HepG2 (cell line): ENCODE data around the gene METTL2A. TPM values are rescaled to one million over a fixed set of nuclear protein-coding genes. Genes with fewer than 3 reads are reported as not detected.
A peak's percentile ranks its signal among the peaks of the same experiment; 100 is the strongest.

Experiments used
- CREB1 ChIP-seq, 2 experiments: fragments of 450-650 bp in 1 of 2; IDR thresholded peaks; 2 replicates each; pipeline ENCODE4 v1.6.1; 2016 to 2017; ENCODE audit warnings: control low read depth in 1 of 2, mild to moderate bottlenecking in 1 of 2, missing compliant biosample characterization in 1 of 2, missing genetic modification characterization in 1 of 2
- ETV5 ChIP-seq: IDR thresholded peaks from 2 replicates; pipeline ENCODE4 v1.6.1; 2018; ENCODE audit warnings: missing biosample characterization, missing genetic modification reagents, inconsistent platforms, borderline replicate concordance
- HCFC1 ChIP-seq: fragments of 150-350 bp; IDR thresholded peaks from 2 replicates; pipeline ENCODE4 v1.6.1; 2014; ENCODE audit warnings: low read depth, low read length
- IKZF4 ChIP-seq: sonication (generic); formaldehyde crosslinking; IDR thresholded peaks from 2 replicates; pipeline ENCODE4 v1.5.1; 2020; ENCODE audit warnings: borderline replicate concordance, mild to moderate bottlenecking, low read depth, missing genetic modification reagents; ENCODE audit errors: not compliant biosample characterization
- IRF1 ChIP-seq: sonication (generic); formaldehyde crosslinking; IDR thresholded peaks from 2 replicates; pipeline ENCODE4 v1.4.0; 2020; ENCODE audit warnings: low read depth, mild to moderate bottlenecking, missing genetic modification reagents
- MED8 ChIP-seq: sonication (generic); formaldehyde crosslinking; IDR thresholded peaks from 2 replicates; pipeline ENCODE4 v1.8.1; 2023; ENCODE audit warnings: mild to moderate bottlenecking, missing genetic modification reagents; ENCODE audit not compliant: insufficient replicate concordance
- MEF2D ChIP-seq: sonication (generic); formaldehyde crosslinking; IDR thresholded peaks from 2 replicates; pipeline ENCODE4 v1.5.1; 2020; ENCODE audit warnings: mild to moderate bottlenecking, missing genetic modification reagents
- MEIS1 ChIP-seq: sonication (generic); formaldehyde crosslinking; IDR thresholded peaks from 2 replicates; pipeline ENCODE4 v1.9.0; 2021; ENCODE audit warnings: mild to moderate bottlenecking, missing genetic modification reagents, moderate library complexity, borderline replicate concordance
- NFKB2 ChIP-seq: sonication (generic); formaldehyde crosslinking; IDR thresholded peaks from 2 replicates; pipeline ENCODE4 v1.4.0; 2020; ENCODE audit warnings: missing genetic modification reagents, borderline replicate concordance
- SMAD3 ChIP-seq: sonication (generic); formaldehyde crosslinking; IDR thresholded peaks from 2 replicates; pipeline ENCODE4 v1.4.0; 2020; ENCODE audit warnings: missing genetic modification reagents
- SMC3 ChIP-seq: IDR thresholded peaks from 2 replicates; pipeline ENCODE4 v1.6.1; 2011; ENCODE audit warnings: low read length, improper control_type of control experiment
- SP4 ChIP-seq: sonication (generic); formaldehyde crosslinking; IDR thresholded peaks from 2 replicates; pipeline ENCODE4 v1.8.1; 2023; ENCODE audit warnings: mild to moderate bottlenecking, missing genetic modification reagents
- SP5 ChIP-seq: IDR thresholded peaks from 2 replicates; pipeline ENCODE4 v1.6.1; 2016; ENCODE audit warnings: low read depth, borderline replicate concordance
- TBX3 ChIP-seq: fragments of 450-650 bp; IDR thresholded peaks from 2 replicates; pipeline ENCODE4 v1.6.1; 2017; ENCODE audit warnings: antibody characterized with exemption, mild to moderate bottlenecking, inconsistent platforms, borderline replicate concordance
- TEF ChIP-seq: sonication (generic); formaldehyde crosslinking; IDR thresholded peaks from 2 replicates; pipeline ENCODE4 v1.5.0; 2020; ENCODE audit warnings: missing genetic modification reagents
- ZFX ChIP-seq: sonication (generic); formaldehyde crosslinking; IDR thresholded peaks from 2 replicates; pipeline ENCODE4 v1.4.0; 2020; ENCODE audit warnings: mild to moderate bottlenecking, low read depth, missing genetic modification reagents, moderate library complexity
- ZNF230 ChIP-seq: sonication (generic); formaldehyde crosslinking; IDR thresholded peaks from 2 replicates; pipeline ENCODE4 v1.4.0; 2020; ENCODE audit warnings: mild to moderate bottlenecking, missing genetic modification reagents
- ZNF564 ChIP-seq: sonication (generic); formaldehyde crosslinking; IDR thresholded peaks from 2 replicates; pipeline ENCODE4 v1.8.1; 2023; ENCODE audit warnings: mild to moderate bottlenecking, missing genetic modification reagents
- ZNF687 ChIP-seq: sonication (generic); formaldehyde crosslinking; IDR thresholded peaks from 2 replicates; pipeline ENCODE4 v1.5.1; 2020; ENCODE audit warnings: mild to moderate bottlenecking, missing genetic modification reagents, moderate library complexity
- ZSCAN21 ChIP-seq: sonication (generic); formaldehyde crosslinking; IDR thresholded peaks from 2 replicates; pipeline ENCODE4 v1.8.0; 2022; ENCODE audit warnings: mild to moderate bottlenecking, missing genetic modification reagents, moderate library complexity, borderline replicate concordance
- polyA plus RNA-seq, 8 experiments: library from polyadenylated mRNA; depleted of rRNA in 3 of 8; stranded (reverse) in 7 of 8; unstranded in 1 of 8; fragments of >200 nt; fragmentation: Illumina TruSeq in 4 of 8; extraction: Trizol in 4 of 8; gene quantifications; 2 replicates each; pipeline versions ENCODE4 v1.2.1 to v1.2.3, GENCODE V29; 2011 to 2016; ENCODE audit warnings: low read depth in 4 of 8, missing spikeins in 1 of 8, mixed read lengths in 1 of 8; ENCODE audit not compliant: insufficient read depth in 1 of 8
- total RNA-seq, 5 experiments: library from RNA; depleted of rRNA; stranded (reverse); fragments of >200 nt; fragmentation: Illumina TruSeq; extraction: Trizol; gene quantifications; 2 replicates each; pipeline ENCODE4 v1.2.3, GENCODE V29; 2016; ENCODE audit warnings: low read depth in 1 of 5

Gene METTL2A
- total and polyA plus RNA-seq, 2 of the 13 experiments (the other 11 are each of a cell fraction or from before 2014, with no cell fraction given), result 15.6 to 32.3 TPM

- TF ChIP-seq ETV5 (CRISPR knock-in tag), result peak; percentile 74
- TF ChIP-seq TBX3, result 0 out of 2 replicates have a peak, but pooled peaks have one; percentile 15
- peak; percentile 79; the same call in 1 of the 2 replicates for TF ChIP-seq NFKB2 (CRISPR knock-in tag)
- TF ChIP-seq ZNF564 (CRISPR knock-in tag), result peak; percentile 95
- TF ChIP-seq SMC3, result 0 out of 2 replicates have a peak, but pooled peaks have one; percentile 9
- peak; percentile 71; the same call in 1 of the 2 replicates for TF ChIP-seq MEF2D (CRISPR knock-in tag)
- peak; percentile 73 for TF ChIP-seq IKZF4 (CRISPR knock-in tag)
- peak; percentile 83 for TF ChIP-seq SP4 (CRISPR knock-in tag)
- 0 out of 2 replicates have a peak, but pooled peaks have one; percentile 62 for TF ChIP-seq MEIS1 (CRISPR knock-in tag)
- TF ChIP-seq IRF1, result 0 out of 2 replicates have a peak, but pooled peaks have one; percentile 36
- TF ChIP-seq ZSCAN21 (CRISPR knock-in tag), result peak; percentile 88
- peak; percentile 68; the same call in 1 of the 2 replicates for TF ChIP-seq SMAD3 (CRISPR knock-in tag)
- TF ChIP-seq ZNF687 (CRISPR knock-in tag), result peak; percentile 95
- TF ChIP-seq TEF (CRISPR knock-in tag), result peak; percentile 19; the same call in 1 of the 2 replicates
- peak; percentile 59 for TF ChIP-seq MED8
- peak; percentile 93; the same call in 1 of the 2 replicates for TF ChIP-seq ZNF230
- TF ChIP-seq ZFX (CRISPR knock-in tag), result peak; percentile 92
- peak; percentile 94 for TF ChIP-seq SP5 (CRISPR knock-in tag)
- peak; percentile 36; the same call in 1 of the 2 replicates for TF ChIP-seq CREB1 (IDR thresholded peaks at IDR 0.05)
- peak; percentile 64 for TF ChIP-seq CREB1 (CRISPR knock-in tag; IDR thresholded peaks at IDR 0.05)
- TF ChIP-seq HCFC1, result peak; percentile 61
Observed at GRCh38 chr17:62423647-62424461, at the start of gene METTL2A (continued).
